ENCODE measurements around the gene MAP2K5.

The MAP2K5 gene

DNA sequence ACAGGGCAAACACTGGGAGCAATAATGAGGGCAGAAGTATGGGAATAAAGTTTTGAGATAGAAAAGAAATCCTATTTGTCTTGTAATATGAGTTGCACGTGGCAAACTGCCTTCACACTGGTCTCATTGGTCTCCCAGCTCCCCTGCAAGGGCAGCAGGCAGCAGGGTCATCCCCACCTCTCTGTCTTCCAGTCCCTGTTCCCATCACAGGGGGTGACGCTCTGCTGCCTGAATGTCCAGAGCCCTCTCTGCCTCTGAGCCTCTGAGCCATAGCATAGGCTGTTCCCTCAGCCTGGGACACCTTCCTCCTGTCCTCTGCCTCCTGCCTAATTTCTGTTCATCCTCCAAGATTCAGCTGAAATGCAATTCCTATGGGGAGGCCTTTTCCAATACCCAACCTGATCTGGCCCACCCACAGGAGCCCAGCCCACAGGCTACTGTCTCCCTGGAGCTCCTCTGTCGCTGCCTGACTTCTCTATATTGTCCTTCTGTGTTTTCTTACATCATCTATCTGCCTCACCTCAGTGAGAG lies 270.7 kb downstream of the MAP2K5 start:
- no peak for TF ChIP-seq EZH2phosphoT487 (IDR thresholded peaks at IDR 0.05; ENCODE audit: low read depth)
- Histone ChIP-seq H3K27ac (ENCODE audit: low read length) (no peak overlapping the region), H3K4me3 (ENCODE audit: low read length) (no peak overlapping the region), H4K20me1 (ENCODE audit: insufficient read depth, low read length) (no peaks in the 10 kb centered on the region), H3K9ac (ENCODE audit: low read length) (no peak overlapping the region), H3K36me3 (replicated peaks; ENCODE audit: low read depth, low read length) (no peaks in the 10 kb centered on the region), H3K4me2 (ENCODE audit: low read length) (no peak overlapping the region), H3K4me1 (ENCODE audit: low read length) (no peaks in the 10 kb centered on the region), H2AFZ (ENCODE audit: low read depth, low read length) (no peak overlapping the region), H3K79me2 (ENCODE audit: low read length) (no peaks in the 10 kb centered on the region), H3K9me3 (ENCODE audit: insufficient read depth, low read length) (no peaks in the 10 kb centered on the region), H3K27me3 (ENCODE audit: low read depth, low read length) (no peaks in the 10 kb centered on the region)

DNA sequence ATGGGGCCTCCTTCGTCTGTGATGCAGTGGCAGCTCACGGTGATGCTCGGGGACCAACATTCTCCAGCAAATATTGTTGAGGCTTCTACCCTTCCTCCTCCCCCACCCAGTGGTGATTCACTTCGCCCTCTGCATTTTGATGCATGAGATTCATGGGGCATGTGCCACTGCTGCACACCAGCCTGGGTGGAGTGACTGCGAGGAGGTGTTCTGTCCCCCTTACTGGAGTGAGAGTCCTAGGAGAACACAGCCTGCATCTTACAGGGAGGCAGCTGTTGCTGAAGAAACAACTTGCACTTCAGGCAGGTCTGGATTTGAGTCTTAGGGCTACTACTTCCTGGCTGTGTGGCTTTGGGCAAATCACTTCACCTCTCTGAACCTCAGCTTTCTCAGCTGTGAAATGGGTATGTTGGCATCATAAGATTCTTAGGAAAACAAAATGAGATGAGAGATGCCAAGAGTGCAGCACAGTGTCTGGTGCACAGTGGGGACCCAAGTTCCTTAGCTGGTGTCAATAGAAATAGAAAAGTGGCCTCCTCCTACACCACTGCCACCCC lies 272.6 kb downstream of the MAP2K5 start:
- no peak overlapping the region for H2AFZ ChIP-seq (ENCODE audit: low read depth, low read length)
- no peak for TF ChIP-seq EZH2phosphoT487 (IDR thresholded peaks at IDR 0.05; ENCODE audit: low read depth)
- no peak overlapping the region for H3K4me3 ChIP-seq (ENCODE audit: low read length)
- H3K9ac ChIP-seq (ENCODE audit: low read length) = no peak overlapping the region
- no peak overlapping the region for H3K4me2 ChIP-seq (ENCODE audit: low read length)
- H3K27ac ChIP-seq (ENCODE audit: low read length) = no peak overlapping the region
- H3K4me1 ChIP-seq (ENCODE audit: low read length) = no peaks in the 10 kb centered on the region
- no peaks in the 10 kb centered on the region for H4K20me1 ChIP-seq (ENCODE audit: insufficient read depth, low read length)
- H3K36me3 ChIP-seq (replicated peaks; ENCODE audit: low read depth, low read length) = no peaks in the 10 kb centered on the region
- H3K79me2 ChIP-seq (ENCODE audit: low read length) = no peaks in the 10 kb centered on the region
- no peaks in the 10 kb centered on the region for H3K9me3 ChIP-seq (ENCODE audit: insufficient read depth, low read length)
- H3K27me3 ChIP-seq (ENCODE audit: low read depth, low read length) = no peaks in the 10 kb centered on the region

DNA sequence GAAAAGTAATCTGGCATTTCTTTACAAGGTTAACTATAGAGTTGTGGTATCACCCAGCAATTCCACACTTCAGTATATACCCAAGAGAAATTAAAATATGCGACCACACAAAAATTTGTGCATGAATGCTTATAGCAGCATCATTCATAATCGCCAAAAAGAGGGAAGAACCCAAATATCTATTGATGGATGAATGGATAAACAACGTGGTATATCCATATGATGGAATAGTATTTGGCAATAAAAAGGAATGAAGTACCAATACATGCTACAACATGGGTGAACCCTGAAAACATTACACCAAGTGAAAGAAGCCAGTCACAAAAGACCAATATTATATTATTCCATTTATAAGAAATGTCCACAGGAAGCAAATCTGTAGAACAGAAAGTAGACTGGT lies 274.2 kb downstream of the MAP2K5 start:
- Histone ChIP-seq H3K79me2 (ENCODE audit: low read length) (no peaks in the 10 kb centered on the region), H3K27me3 (ENCODE audit: low read depth, low read length) (no peaks in the 10 kb centered on the region), H3K4me1 (ENCODE audit: low read length) (no peaks in the 10 kb centered on the region), H2AFZ (ENCODE audit: low read depth, low read length) (no peak overlapping the region), H3K27ac (ENCODE audit: low read length) (no peak overlapping the region), H3K4me2 (ENCODE audit: low read length) (no peak overlapping the region), H3K4me3 (ENCODE audit: low read length) (no peak overlapping the region), H4K20me1 (ENCODE audit: insufficient read depth, low read length) (no peaks in the 10 kb centered on the region), H3K36me3 (replicated peaks; ENCODE audit: low read depth, low read length) (no peaks in the 10 kb centered on the region), H3K9me3 (ENCODE audit: insufficient read depth, low read length) (no peaks in the 10 kb centered on the region), H3K9ac (ENCODE audit: low read length) (no peak overlapping the region)
- no peak for TF ChIP-seq EZH2phosphoT487 (IDR thresholded peaks at IDR 0.05; ENCODE audit: low read depth)
- TF ChIP-seq, protein P1, sequence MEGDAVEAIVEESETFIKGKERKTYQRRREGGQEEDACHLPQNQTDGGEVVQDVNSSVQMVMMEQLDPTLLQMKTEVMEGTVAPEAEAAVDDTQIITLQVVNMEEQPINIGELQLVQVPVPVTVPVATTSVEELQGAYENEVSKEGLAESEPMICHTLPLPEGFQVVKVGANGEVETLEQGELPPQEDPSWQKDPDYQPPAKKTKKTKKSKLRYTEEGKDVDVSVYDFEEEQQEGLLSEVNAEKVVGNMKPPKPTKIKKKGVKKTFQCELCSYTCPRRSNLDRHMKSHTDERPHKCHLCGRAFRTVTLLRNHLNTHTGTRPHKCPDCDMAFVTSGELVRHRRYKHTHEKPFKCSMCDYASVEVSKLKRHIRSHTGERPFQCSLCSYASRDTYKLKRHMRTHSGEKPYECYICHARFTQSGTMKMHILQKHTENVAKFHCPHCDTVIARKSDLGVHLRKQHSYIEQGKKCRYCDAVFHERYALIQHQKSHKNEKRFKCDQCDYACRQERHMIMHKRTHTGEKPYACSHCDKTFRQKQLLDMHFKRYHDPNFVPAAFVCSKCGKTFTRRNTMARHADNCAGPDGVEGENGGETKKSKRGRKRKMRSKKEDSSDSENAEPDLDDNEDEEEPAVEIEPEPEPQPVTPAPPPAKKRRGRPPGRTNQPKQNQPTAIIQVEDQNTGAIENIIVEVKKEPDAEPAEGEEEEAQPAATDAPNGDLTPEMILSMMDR (IDR thresholded peaks at IDR 0.05; ENCODE audit: low read depth, low read length) = no peak

DNA sequence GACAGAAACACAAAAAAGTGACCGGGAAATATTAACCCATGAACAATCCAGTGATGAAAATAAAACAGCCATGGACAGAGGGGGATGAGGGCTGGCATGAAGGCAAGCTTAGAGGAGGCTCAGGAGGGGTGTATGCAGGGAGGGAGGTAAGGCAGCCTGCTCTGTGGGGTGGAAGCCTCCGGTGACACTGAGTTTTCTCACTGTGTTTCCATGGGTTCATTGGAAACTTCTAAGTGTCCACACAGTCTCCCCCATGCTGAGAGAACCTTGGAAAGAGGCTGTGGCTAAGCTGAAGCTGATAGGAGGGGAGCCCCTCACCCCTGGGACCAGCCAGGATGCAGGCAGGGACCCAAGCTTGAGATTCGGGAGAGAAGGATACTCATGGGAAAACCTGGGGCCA lies 276.0 kb downstream of the MAP2K5 start:
- Histone ChIP-seq H3K4me1 (ENCODE audit: low read length) (no peaks in the 10 kb centered on the region), H3K9me3 (ENCODE audit: insufficient read depth, low read length) (no peaks in the 10 kb centered on the region), H4K20me1 (ENCODE audit: insufficient read depth, low read length) (no peaks in the 10 kb centered on the region), H3K36me3 (replicated peaks; ENCODE audit: low read depth, low read length) (no peaks in the 10 kb centered on the region), H3K27ac (ENCODE audit: low read length) (no peak overlapping the region), H3K4me3 (ENCODE audit: low read length) (no peak overlapping the region), H2AFZ (ENCODE audit: low read depth, low read length) (no peak overlapping the region), H3K4me2 (ENCODE audit: low read length) (no peak overlapping the region), H3K79me2 (ENCODE audit: low read length) (no peaks in the 10 kb centered on the region), H3K9ac (ENCODE audit: low read length) (no peak overlapping the region), H3K27me3 (ENCODE audit: low read depth, low read length) (no peaks in the 10 kb centered on the region)
- TF ChIP-seq EZH2phosphoT487 (IDR thresholded peaks at IDR 0.05; ENCODE audit: low read depth) = no peak
- TF ChIP-seq, protein P1 (IDR thresholded peaks at IDR 0.05; ENCODE audit: low read depth, low read length) = no peak

DNA sequence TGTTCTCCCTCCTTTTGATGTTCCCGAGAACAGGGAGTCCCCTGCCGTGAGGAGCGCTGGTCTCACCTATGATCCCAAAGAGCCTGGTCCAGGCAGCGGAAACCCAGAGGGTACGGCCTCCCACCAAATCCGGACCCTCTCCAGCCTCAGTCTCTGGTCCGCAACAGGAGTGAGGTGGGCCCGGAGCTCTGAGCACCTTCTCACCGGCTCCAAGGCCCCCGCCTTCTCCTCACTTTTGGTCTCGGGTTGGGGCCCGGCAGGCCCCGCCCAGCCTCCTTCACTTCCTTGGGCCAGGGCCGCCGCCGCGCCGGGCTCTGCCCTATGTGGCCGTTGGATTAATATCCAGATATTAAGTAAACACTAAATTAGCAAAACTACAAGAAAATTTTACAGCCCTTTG lies 277.1 kb downstream of the MAP2K5 start:
- Histone ChIP-seq H3K27me3 (ENCODE audit: low read depth, low read length) (no peaks in the 10 kb centered on the region), H3K9ac (ENCODE audit: low read length) (no peak overlapping the region), H4K20me1 (ENCODE audit: insufficient read depth, low read length) (no peaks in the 10 kb centered on the region), H3K4me2 (ENCODE audit: low read length) (no peak overlapping the region), H3K36me3 (replicated peaks; ENCODE audit: low read depth, low read length) (no peaks in the 10 kb centered on the region), H3K27ac (ENCODE audit: low read length) (no peak overlapping the region), H3K9me3 (ENCODE audit: insufficient read depth, low read length) (no peaks in the 10 kb centered on the region), H3K4me1 (ENCODE audit: low read length) (no peaks in the 10 kb centered on the region), H3K79me2 (ENCODE audit: low read length) (no peaks in the 10 kb centered on the region), H2AFZ (ENCODE audit: low read depth, low read length) (no peak overlapping the region), H3K4me3 (ENCODE audit: low read length) (no peak overlapping the region)
- TF ChIP-seq EZH2phosphoT487 (IDR thresholded peaks at IDR 0.05; ENCODE audit: low read depth) = no peak
- TF ChIP-seq, protein P1 (IDR thresholded peaks at IDR 0.05; ENCODE audit: low read depth, low read length) = no peak

Measured in OCI-LY3 (cell line).